Measurements from ENCODE around the gene PBRM1. TPM values are rescaled to one million over a fixed set of nuclear protein-coding genes. Genes with fewer than 3 reads are reported as not detected.

The PBRM1 gene
- polyA plus RNA-seq, 3 donors: 26.1 to 72.9 (median 38.0) TPM

- no peaks in the 10 kb centered on the region for H3K9me3 Mint-ChIP-seq
- H3K4me3 Mint-ChIP-seq: peak overlapping the region; percentile 98
- peak overlapping the region; percentile 71 for H3K9ac ChIP-seq (ENCODE audit: insufficient read depth, low read length, poor library complexity, severe bottlenecking)
- H3K4me3 ChIP-seq (replicated peaks in 1 of 3; ENCODE audit: low read depth in 2 of 3, low read length in 3 of 3): peak overlapping the region; percentile 60 to 85 (median 61)
- peak overlapping the region; percentile 79 to 86 for H3K27ac ChIP-seq (ENCODE audit: low read depth in 1 of 2, low read length in 2 of 2)
- 8% methylated on average over 2 of the region's 6 CpGs for WGBS (ENCODE audit: insufficient coverage)
- peaks cover 21 to 24% of the 10 kb centered on the region in 2 donors for H3K36me3 ChIP-seq (replicated peaks in 1 of 2; ENCODE audit: control insufficient read depth in 1 of 2, insufficient read depth in 2 of 2, low read length in 2 of 2)
- peaks cover 57 to 70% of the 10 kb centered on the region in 2 donors for H3K4me1 ChIP-seq (ENCODE audit: control insufficient read depth in 1 of 2, insufficient read depth in 2 of 2, low read length in 2 of 2)
- peak overlapping the region; percentile 85 for H3K4me2 ChIP-seq (replicated peaks; ENCODE audit: extremely low read depth, low read length, poor library complexity, severe bottlenecking)
- no peaks in the 10 kb centered on the region for H3K9me3 ChIP-seq (replicated peaks in 1 of 2; ENCODE audit: control insufficient read depth in 1 of 2, insufficient read depth in 1 of 2, low read length in 2 of 2)
- H2AFZ ChIP-seq (ENCODE audit: insufficient read depth, low read depth, low read length, poor library complexity, severe bottlenecking): peak overlapping the region; percentile 73
- H3K4me1 Mint-ChIP-seq: peaks cover 52% of the 10 kb centered on the region
- TF ChIP-seq CTCF (IDR thresholded peaks at IDR 0.05): no peak
- H3K27ac Mint-ChIP-seq: peak overlapping the region; percentile 93 to 99 (median 98)
- peaks cover 51% of the 10 kb centered on the region for H4K20me1 ChIP-seq (ENCODE audit: insufficient read depth, low read length)
- intact Hi-C loops (cut with micrococcal nuclease): loop anchor here in 1 of 2 donors (1.0 to 10.0 kb wide), 4 partner anchors 65 to 1152 kb away; partner anchors contain the start of genes GNL3, MANF, NISCH and PBRM1
- peaks cover 4 to 15% (median 13%) of the 10 kb centered on the region in 3 donors for H3K27me3 Mint-ChIP-seq (ENCODE audit: low read depth in 3 of 3)
- peak in 1 of 3 donors; percentile 13 for DNase-seq
- H3K36me3 Mint-ChIP-seq: peaks cover 20 to 21% of the 10 kb centered on the region in 2 donors
- H3K27me3 ChIP-seq (ENCODE audit: control insufficient read depth in 2 of 2, insufficient read depth in 2 of 2, low read length in 2 of 2): peaks cover 0 to 4% of the 10 kb centered on the region in 2 donors
- peaks cover 68% of the 10 kb centered on the region for H3K79me2 ChIP-seq (ENCODE audit: insufficient read depth, low read length)
Measured at GRCh38 chr3:52537165-52537620, 148.5 kb downstream of the PBRM1 start.

GRCh38 chr3:52536369-52537164 is 149.1 kb downstream of the PBRM1 start, which contains the start of gene UQCC5:
UQCC5 (plus strand) TSS chr3:52536605; CDS start chr3:52536756, 151 bp downstream.
- TF ChIP-seq CTCF (IDR thresholded peaks at IDR 0.05): no peak
- peak within 1 kb of the TSS; percentile 98 for H3K4me3 Mint-ChIP-seq
- peaks cover 4 to 17% (median 15%) of the 10 kb centered on the region in 3 donors for H3K27me3 Mint-ChIP-seq (ENCODE audit: low read depth in 3 of 3)
- H3K27me3 ChIP-seq (ENCODE audit: control insufficient read depth in 2 of 2, insufficient read depth in 2 of 2, low read length in 2 of 2): peaks cover 0 to 4% of the 10 kb centered on the region in 2 donors
- H3K9ac ChIP-seq (ENCODE audit: insufficient read depth, low read length, poor library complexity, severe bottlenecking): peak within 1 kb of the TSS; percentile 71
- intact Hi-C loops (cut with micrococcal nuclease): loop anchor here in 1 of 2 donors (1.0 to 10.0 kb wide), 4 partner anchors 64 to 1152 kb away; partner anchors contain the start of genes GNL3, MANF, NISCH and PBRM1
- peak within 1 kb of the TSS; percentile 79 to 86 for H3K27ac ChIP-seq (ENCODE audit: low read depth in 1 of 2, low read length in 2 of 2)
- H3K4me3 ChIP-seq (replicated peaks in 1 of 3; ENCODE audit: low read depth in 2 of 3, low read length in 3 of 3): peak within 1 kb of the TSS; percentile 60 to 85 (median 61)
- peak within 1 kb of the TSS; percentile 93 to 99 (median 98) for H3K27ac Mint-ChIP-seq
- peak; percentile 97 to 98 (median 97) for DNase-seq
- peaks cover 15 to 18% of the 10 kb centered on the region in 2 donors for H3K36me3 Mint-ChIP-seq
- no peaks in the 10 kb centered on the region for H3K9me3 Mint-ChIP-seq
- H3K79me2 ChIP-seq (ENCODE audit: insufficient read depth, low read length): peaks cover 68% of the 10 kb centered on the region
- peak within 1 kb of the TSS; percentile 85 for H3K4me2 ChIP-seq (replicated peaks; ENCODE audit: extremely low read depth, low read length, poor library complexity, severe bottlenecking)
- peaks cover 47% of the 10 kb centered on the region for H4K20me1 ChIP-seq (ENCODE audit: insufficient read depth, low read length)
- H3K9me3 ChIP-seq (replicated peaks in 1 of 2; ENCODE audit: control insufficient read depth in 1 of 2, insufficient read depth in 1 of 2, low read length in 2 of 2): no peaks in the 10 kb centered on the region
- peaks cover 15 to 20% of the 10 kb centered on the region in 2 donors for H3K36me3 ChIP-seq (replicated peaks in 1 of 2; ENCODE audit: control insufficient read depth in 1 of 2, insufficient read depth in 2 of 2, low read length in 2 of 2)
- H3K4me1 Mint-ChIP-seq: peaks cover 58% of the 10 kb centered on the region
- H2AFZ ChIP-seq (ENCODE audit: insufficient read depth, low read depth, low read length, poor library complexity, severe bottlenecking): peak within 1 kb of the TSS; percentile 73
- peaks cover 60 to 76% of the 10 kb centered on the region in 2 donors for H3K4me1 ChIP-seq (ENCODE audit: control insufficient read depth in 1 of 2, insufficient read depth in 2 of 2, low read length in 2 of 2)
- under 1% methylated on average over 61 of the region's 65 CpGs for WGBS (ENCODE audit: insufficient coverage)
